ENCODE results near the gene ZNF763.
"Not testable (repeated sequence)": the region's sequence is repeated elsewhere in the genome, so short reads cannot be mapped to it uniquely, and the experiment has no call there.

ZNF763 gene

GRCh38 chr19:11927227-11927626, 37.6 kb upstream of the ZNF763 start:
- Histone ChIP-seq H3K27me3 (ENCODE audit: insufficient read depth, poor library complexity, severe bottlenecking) (no peaks in the 10 kb centered on the region), H3K4me3 (replicated peaks; ENCODE audit: insufficient read depth, low read length) (no peak overlapping the region), H3K27ac (replicated peaks) (no peak overlapping the region)
- TF ChIP-seq POLR2AphosphoS5 (IDR thresholded peaks at IDR 0.05; ENCODE audit: low read depth) (no peak), GABPA (IDR thresholded peaks at IDR 0.05; ENCODE audit: low read depth) (no peak), REST (IDR thresholded peaks at IDR 0.05; ENCODE audit: insufficient replicate concordance, low read depth) (no peak), CTCF (IDR thresholded peaks at IDR 0.05; ENCODE audit: insufficient read depth, low read length) (no peak), SPI1 (IDR thresholded peaks at IDR 0.05; ENCODE audit: borderline replicate concordance, low read depth) (no peak)
- no peak for DNase-seq (ENCODE audit: low read depth in 1 of 2, low spot score in 1 of 2)

GRCh38 chr19:11931051-11931450, 33.8 kb upstream of the ZNF763 start:
- no peaks in the 10 kb centered on the region for H3K27me3 ChIP-seq (ENCODE audit: insufficient read depth, poor library complexity, severe bottlenecking)
- TF ChIP-seq POLR2AphosphoS5 (IDR thresholded peaks at IDR 0.05; ENCODE audit: low read depth) (no peak), CTCF (IDR thresholded peaks at IDR 0.05; ENCODE audit: insufficient read depth, low read length) (no peak), GABPA (IDR thresholded peaks at IDR 0.05; ENCODE audit: low read depth) (no peak), REST (IDR thresholded peaks at IDR 0.05; ENCODE audit: insufficient replicate concordance, low read depth) (no peak), SPI1 (IDR thresholded peaks at IDR 0.05; ENCODE audit: borderline replicate concordance, low read depth) (no peak)
- DNase-seq (ENCODE audit: low read depth in 1 of 2, low spot score in 1 of 2), result no peak
- H3K4me3 ChIP-seq (replicated peaks; ENCODE audit: insufficient read depth, low read length), result no peak overlapping the region
- H3K27ac ChIP-seq (replicated peaks), result no peak overlapping the region; the same call in 1 of the 2 replicates

- DNase-seq (ENCODE audit: low read depth in 1 of 2, low spot score in 1 of 2), result no peak
- Histone ChIP-seq H3K4me3 (replicated peaks; ENCODE audit: insufficient read depth, low read length) (no peak overlapping the region), H3K27ac (replicated peaks) (no peak overlapping the region), H3K27me3 (ENCODE audit: insufficient read depth, poor library complexity, severe bottlenecking) (no peaks in the 10 kb centered on the region)
- no peak for TF ChIP-seq SPI1 (IDR thresholded peaks at IDR 0.05; ENCODE audit: borderline replicate concordance, low read depth)
- no peak for TF ChIP-seq POLR2AphosphoS5 (IDR thresholded peaks at IDR 0.05; ENCODE audit: low read depth)
Observed at GRCh38 chr19:11931513-11931912, 33.3 kb upstream of the ZNF763 start.

GRCh38 chr19:11935829-11936228, 29.0 kb upstream of the ZNF763 start:
- DNase-seq (ENCODE audit: low read depth in 1 of 2, low spot score in 1 of 2); H3K27me3 ChIP-seq (ENCODE audit: insufficient read depth, poor library complexity, severe bottlenecking); H3K4me3 ChIP-seq (replicated peaks; ENCODE audit: insufficient read depth, low read length); H3K27ac ChIP-seq (replicated peaks): not testable (repeated sequence)

GRCh38 chr19:11938383-11938782, 26.5 kb upstream of the ZNF763 start:
- H3K4me3 ChIP-seq (replicated peaks; ENCODE audit: insufficient read depth, low read length); H3K27me3 ChIP-seq (ENCODE audit: insufficient read depth, poor library complexity, severe bottlenecking): not testable (repeated sequence)

GRCh38 chr19:11941361-11941887, 23.4 kb upstream of the ZNF763 start:
- DNase-seq (ENCODE audit: low read depth in 1 of 2, low spot score in 1 of 2); H3K27me3 ChIP-seq (ENCODE audit: insufficient read depth, poor library complexity, severe bottlenecking); H3K27ac ChIP-seq (replicated peaks); H3K4me3 ChIP-seq (replicated peaks; ENCODE audit: insufficient read depth, low read length): not testable (repeated sequence)

More at GRCh38 chr19:11938383-11938782, 26.5 kb upstream of the ZNF763 start:
- not testable (repeated sequence) for H3K27ac ChIP-seq (replicated peaks); DNase-seq (ENCODE audit: low read depth in 1 of 2, low spot score in 1 of 2)
